ENCODE data around the gene RNF130. TPM values are rescaled to one million over a fixed set of nuclear protein-coding genes. Genes with fewer than 3 reads are reported as not detected.
A peak's percentile ranks its signal among the peaks of the same experiment; 100 is the strongest.

Gene RNF130
- total and polyA plus RNA-seq, 2 of the 13 experiments (the other 11 are each of a cell fraction or from before 2014, with no cell fraction given), result 28.2 to 28.3 TPM

GRCh38 chr5:180097926-180098325 lies 26.4 kb upstream of the RNF130 start (continued):
- TF ChIP-seq TRAFD1 (CRISPR knock-in tag; IDR thresholded peaks at IDR 0.05; ENCODE audit: borderline replicate concordance) (no peak), SMAD3 (CRISPR knock-in tag; IDR thresholded peaks at IDR 0.05) (no peak), ZNF740 (CRISPR knock-in tag; IDR thresholded peaks at IDR 0.05) (no peak), RFXAP (CRISPR knock-in tag; IDR thresholded peaks at IDR 0.05; ENCODE audit: borderline replicate concordance) (no peak), SAFB2 (CRISPR knock-in tag; IDR thresholded peaks at IDR 0.05; ENCODE audit: borderline replicate concordance, low read depth) (no peak), ZNF350 (CRISPR knock-in tag; IDR thresholded peaks at IDR 0.05; ENCODE audit: borderline replicate concordance, low read depth) (no peak), NR1H2 (CRISPR knock-in tag; IDR thresholded peaks at IDR 0.05; ENCODE audit: borderline replicate concordance, low read depth) (no peak), AKAP8 (CRISPR knock-in tag; IDR thresholded peaks at IDR 0.05) (no peak)

- Histone ChIP-seq H3K4me3 (replicated peaks in 1 of 3; ENCODE audit: insufficient read depth in 1 of 3, low read depth in 2 of 3, low read length in 3 of 3) (no peak overlapping the region), H3K9me3 (ENCODE audit: low read length) (no peaks in the 10 kb centered on the region), H3K9ac (ENCODE audit: insufficient read depth, low read depth, low read length) (no peak overlapping the region), H3K4me1 (ENCODE audit: insufficient read depth, low read length) (no peaks in the 10 kb centered on the region), H3K4me2 (ENCODE audit: low read depth, low read length) (no peak overlapping the region), H3K79me2 (ENCODE audit: insufficient read depth, low read length) (no peaks in the 10 kb centered on the region), H3K36me3 (replicated peaks in 1 of 2; ENCODE audit: control insufficient read depth in 1 of 2, insufficient read depth in 2 of 2, low read length in 2 of 2) (no peaks in the 10 kb centered on the region), H2AFZ (ENCODE audit: low read length) (no peak overlapping the region), H3K27me3 (ENCODE audit: control insufficient read depth in 1 of 2, insufficient read depth in 2 of 2, low read length in 2 of 2) (peaks cover 5 to 38% of the 10 kb centered on the region in 2 experiments; a peak in 4 of 5 replicates), H3K27ac (ENCODE audit: extremely low read length, insufficient read depth, low read length) (no peak overlapping the region), H4K20me1 (ENCODE audit: insufficient read depth, low read length) (no peaks in the 10 kb centered on the region)
- ATAC-seq, result peak; percentile 74
- no peak for DNase-seq (ENCODE audit: low spot score)
- CTCF ChIA-PET (ENCODE audit: low intra/inter-chr PET ratio, low total read pairs), result no interaction called here
- POLR2A ChIA-PET, result no interaction called here
- intact Hi-C loops (cut with micrococcal nuclease; ENCODE audit: unreplicated experiment), result no loop called here
- WGBS (ENCODE audit: low lambda C conversion rate), result 56% methylated on average over 10 of the region's 11 CpGs
- FAIRE-seq, result no peak
- in situ Hi-C loops (cut with HindIII; ENCODE audit: extremely low pct_ligation_motif_present, low pct_unique_long_range_greater_than_20kb), result loop anchor here (25.0 kb wide), 1 partner anchor 335 kb away; no protein-coding TSS in a partner anchor
- BruUV-seq (replicated peaks), result no TSS peak
- TF ChIP-seq E2F2 (CRISPR knock-in tag; IDR thresholded peaks at IDR 0.05; ENCODE audit: borderline replicate concordance), result no peak
- no peak for TF ChIP-seq SKI (IDR thresholded peaks at IDR 0.05; ENCODE audit: partially characterized antibody)
- no peak for TF ChIP-seq ERF (CRISPR knock-in tag; IDR thresholded peaks at IDR 0.05)
- no peak for TF ChIP-seq ZBTB2 (CRISPR knock-in tag; IDR thresholded peaks at IDR 0.05; ENCODE audit: low read depth)
- no peak for TF ChIP-seq ZBTB44 (CRISPR knock-in tag; IDR thresholded peaks at IDR 0.05)
- TF ChIP-seq ZSCAN21 (CRISPR knock-in tag; IDR thresholded peaks at IDR 0.05; ENCODE audit: borderline replicate concordance), result no peak
- no peak for TF ChIP-seq IRX3 (CRISPR knock-in tag; IDR thresholded peaks at IDR 0.05; ENCODE audit: borderline replicate concordance, low read depth)
Measured at GRCh38 chr5:180097163-180097894, 25.8 kb upstream of the RNF130 start.
